GM21786 (cell line): ENCODE measurements around the gene FOXO3.

ENCODE experiments used
- ATAC-seq: cut with Tn5 transposase; IDR thresholded peaks from one replicate; pipeline ENCODE4 v1.9.1; 2021; ENCODE audit not compliant: unreplicated experiment

FOXO3 gene

DNA sequence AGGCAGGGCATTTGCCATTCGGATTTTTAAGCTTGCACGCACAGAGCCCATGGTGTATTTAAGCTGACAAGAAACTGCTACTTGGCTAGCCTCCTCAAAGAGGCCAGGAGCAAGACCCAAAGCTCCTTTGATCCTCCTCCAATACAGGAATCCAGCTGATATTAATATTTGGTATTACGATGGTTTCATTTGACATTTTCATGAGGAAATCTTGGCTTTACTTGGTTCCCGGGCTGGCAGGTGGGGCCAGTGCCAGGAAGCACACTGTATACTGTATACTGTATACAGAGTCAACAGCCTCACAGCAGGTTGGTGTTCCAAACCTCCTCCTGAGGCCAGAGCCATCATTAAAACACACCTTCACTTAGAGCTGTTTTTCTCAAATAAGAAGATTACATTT is 149.3 kb downstream of the FOXO3 start:
- no peak for ATAC-seq

- ATAC-seq = no peak
These were observed 149.8 kb downstream of the FOXO3 start for GRCh38 chr6:108710551-108710950.

DNA sequence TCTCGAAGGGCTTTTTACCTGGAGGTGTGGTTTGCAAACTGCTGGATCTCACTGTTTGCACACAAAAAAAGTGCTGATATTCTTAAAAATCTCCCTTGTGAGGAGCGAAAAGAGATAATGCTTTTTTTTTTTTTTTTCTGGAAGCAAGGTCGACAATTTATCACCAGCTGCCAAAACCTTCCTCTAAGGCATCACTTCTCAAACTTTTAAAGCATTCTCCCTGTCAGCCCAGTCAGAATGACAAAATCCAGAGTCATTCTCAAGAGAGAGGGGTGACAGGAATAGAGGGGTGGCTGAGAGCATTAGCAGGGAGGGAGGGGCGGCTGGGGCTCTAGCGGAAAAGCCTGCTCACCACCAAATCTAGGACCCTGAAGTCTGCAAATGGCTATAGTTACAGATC is 150.4 kb downstream of the FOXO3 start:
- ATAC-seq = no peak

- no peak for ATAC-seq
These were observed 151.1 kb downstream of the FOXO3 start for GRCh38 chr6:108711826-108712225.

GRCh38 chr6:108712946-108713345 is 152.2 kb downstream of the FOXO3 start:
- ATAC-seq = no peak

GRCh38 chr6:108714101-108714765 is 153.5 kb downstream of the FOXO3 start:
- ATAC-seq = no peak

- ATAC-seq = no peak
These were observed 154.2 kb downstream of the FOXO3 start for GRCh38 chr6:108714766-108715414.

DNA sequence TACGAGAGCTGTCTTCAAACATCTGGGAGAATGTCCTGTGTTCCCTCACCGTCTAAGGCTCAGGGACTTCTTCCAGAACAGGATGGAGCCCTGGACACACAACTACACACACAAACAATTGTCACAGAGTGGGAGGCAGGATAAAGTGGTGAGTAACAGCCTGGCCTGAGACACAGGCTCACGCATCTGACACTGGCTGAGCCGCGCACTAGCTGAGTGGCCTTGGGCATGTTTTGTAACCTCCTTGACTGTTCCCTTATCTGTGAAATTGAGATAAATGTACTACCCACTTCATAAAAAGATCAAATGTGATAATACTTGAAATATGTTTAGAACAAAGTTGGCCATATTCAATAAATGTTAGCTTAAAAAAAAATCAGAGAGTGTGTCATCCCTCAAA is 155.1 kb downstream of the FOXO3 start:
- ATAC-seq = no peak

DNA sequence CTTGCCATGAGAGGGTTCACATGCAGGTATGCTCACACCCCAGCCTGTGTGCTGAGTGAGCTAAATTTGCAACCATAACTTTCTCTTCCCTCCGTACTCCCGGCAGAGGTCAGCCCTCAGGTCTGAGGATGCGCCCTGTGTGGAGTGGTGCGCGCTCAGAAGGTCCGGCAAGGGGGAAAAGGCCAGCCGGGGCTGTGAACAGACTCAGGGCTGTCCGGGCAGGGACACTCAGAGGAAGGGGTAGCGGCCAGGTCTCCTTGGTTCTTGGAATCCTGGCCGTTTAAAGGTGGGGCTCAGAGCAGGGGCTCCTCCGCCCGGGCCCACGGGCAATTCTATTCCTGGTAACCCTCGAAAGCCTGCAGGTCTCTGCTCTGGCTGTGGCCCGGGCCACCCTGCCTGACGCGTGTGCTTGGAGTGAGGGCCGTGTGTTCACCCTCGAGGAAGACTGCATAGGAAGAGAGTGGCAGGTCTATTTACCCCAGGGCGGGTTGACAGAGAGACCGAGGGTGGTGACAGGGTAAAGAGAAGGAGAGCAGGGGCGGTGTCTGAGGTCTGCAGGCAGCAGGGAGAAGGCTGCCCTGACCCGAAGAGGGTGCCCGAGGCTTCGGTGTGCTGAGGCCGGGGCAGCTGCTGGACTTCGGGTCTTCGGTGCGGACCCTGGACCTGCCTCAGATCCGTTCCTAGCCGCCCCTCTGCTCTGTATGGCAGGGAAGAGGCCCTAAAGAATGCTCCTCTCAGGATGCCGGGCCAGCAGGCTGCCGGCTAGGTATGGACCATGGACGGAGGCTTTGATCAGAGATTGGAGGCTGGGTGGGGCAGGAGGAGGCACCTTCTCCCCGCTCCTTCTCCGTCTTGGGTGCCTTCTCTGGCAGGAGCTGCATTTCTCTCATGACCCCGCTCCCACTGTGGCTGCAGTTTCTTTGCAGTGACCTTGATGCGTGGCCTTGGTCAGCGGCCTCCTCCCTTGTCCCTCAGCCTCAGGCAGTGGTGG is 156.4 kb downstream of the FOXO3 start:
- no peak for ATAC-seq

DNA sequence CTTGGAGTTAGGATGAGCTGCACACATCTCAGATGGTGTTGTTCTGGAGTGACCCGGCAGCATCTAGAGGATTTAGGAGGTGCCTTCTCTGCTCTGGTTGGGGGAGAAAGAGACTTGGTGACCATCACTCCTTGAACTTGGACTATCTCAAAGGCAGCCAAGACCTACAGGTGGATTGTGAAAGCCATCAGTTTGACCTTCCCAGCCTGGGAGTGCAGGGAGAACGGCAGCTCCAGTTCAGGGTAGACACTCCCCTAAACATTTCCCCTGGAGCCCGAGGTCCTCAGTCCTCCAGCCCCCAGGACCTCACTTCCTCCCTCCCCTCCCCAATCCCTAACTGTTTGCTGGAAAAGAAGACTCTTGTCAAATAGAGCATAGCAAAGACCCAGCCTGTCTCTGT is 158.8 kb downstream of the FOXO3 start:
- no peak for ATAC-seq

- ATAC-seq = no peak
These were observed 160.1 kb downstream of the FOXO3 start for GRCh38 chr6:108720827-108721226.

DNA sequence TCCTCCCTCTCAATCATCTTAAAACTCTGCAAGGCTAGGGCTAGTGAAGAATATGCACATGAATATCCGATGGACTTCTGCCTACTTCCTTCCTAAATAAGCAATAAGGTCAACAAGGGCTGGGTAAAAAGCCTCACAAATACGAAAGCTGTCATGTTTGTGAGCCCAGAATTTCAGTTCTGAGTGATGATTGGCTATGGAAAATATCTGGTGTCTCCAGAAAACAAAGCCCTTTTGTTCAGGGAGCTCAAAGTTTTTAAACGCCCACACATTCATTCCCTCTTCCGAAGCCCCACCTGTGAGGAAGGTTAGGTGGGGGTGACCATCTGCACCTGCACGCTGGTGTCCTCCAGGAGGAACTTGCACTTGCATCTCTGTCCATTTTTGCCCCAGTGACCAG is 160.6 kb downstream of the FOXO3 start:
- ATAC-seq = no peak

DNA sequence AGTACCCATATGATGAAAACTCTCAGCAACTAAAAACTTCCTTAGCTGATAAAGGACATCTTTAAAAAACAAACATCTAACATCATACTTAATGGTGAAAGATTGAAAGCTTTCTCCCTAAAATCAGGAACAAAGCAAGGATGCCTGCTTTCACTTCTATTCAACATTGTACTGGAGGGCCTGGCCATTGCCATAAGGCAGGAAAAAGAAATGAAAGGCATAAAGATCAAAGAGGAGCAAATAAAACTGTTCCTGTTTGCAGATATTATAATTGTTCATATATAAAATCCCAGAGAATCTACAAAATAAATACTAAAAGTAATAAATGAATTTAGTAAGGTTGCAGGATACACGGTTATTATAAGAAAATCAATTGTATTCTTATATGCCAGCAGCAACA is 162.9 kb downstream of the FOXO3 start:
- ATAC-seq = no peak

DNA sequence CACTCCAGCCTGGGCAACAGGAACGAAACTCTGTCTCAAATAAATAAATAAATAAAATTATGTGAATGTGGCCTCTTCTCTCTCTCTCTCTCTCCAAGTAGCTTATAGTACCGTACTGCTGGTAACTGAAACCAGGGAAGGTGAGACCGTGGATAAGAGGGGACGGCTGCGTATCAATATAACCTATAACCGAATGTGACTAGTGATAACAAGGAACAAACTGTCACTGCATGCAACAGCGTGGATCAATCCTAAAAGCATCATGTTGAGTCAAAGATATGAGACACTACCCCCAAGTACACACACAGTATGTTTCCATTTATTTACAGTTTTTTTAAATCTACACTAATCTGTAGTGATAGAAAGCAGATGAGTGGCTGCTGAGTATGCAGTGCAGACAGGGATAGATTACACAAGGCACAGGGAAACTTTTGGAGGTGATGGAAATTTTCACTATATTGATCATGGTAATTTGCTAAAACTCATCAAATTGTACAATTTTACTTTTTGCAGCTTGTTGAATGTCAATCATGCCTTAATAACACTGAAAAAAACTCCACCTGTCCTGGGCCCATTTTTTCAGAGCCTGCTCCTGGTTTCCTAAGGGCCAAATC is 166.1 kb downstream of the FOXO3 start:
- no peak for ATAC-seq

- no peak for ATAC-seq
These were observed 167.4 kb downstream of the FOXO3 start for GRCh38 chr6:108727966-108728730.

DNA sequence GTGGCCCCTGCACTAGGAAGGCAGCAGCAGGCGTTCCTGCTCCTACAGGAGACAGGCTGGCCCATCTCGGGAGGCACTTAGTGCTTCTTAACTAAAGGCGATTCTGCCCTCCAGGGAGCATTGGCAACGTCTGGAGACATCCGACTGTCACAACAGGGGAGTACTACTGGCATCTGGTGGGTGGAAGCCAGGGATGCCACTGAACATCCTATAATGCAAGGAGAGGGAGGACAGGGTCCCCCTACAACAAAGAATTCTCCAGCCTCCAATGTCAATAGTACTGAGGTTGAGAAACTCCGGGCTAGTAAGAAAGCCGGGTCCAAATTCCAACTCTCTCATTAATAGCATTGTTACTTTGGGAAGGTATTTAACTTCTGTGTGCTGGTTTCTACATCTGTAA is 168.1 kb downstream of the FOXO3 start:
- no peak for ATAC-seq

DNA sequence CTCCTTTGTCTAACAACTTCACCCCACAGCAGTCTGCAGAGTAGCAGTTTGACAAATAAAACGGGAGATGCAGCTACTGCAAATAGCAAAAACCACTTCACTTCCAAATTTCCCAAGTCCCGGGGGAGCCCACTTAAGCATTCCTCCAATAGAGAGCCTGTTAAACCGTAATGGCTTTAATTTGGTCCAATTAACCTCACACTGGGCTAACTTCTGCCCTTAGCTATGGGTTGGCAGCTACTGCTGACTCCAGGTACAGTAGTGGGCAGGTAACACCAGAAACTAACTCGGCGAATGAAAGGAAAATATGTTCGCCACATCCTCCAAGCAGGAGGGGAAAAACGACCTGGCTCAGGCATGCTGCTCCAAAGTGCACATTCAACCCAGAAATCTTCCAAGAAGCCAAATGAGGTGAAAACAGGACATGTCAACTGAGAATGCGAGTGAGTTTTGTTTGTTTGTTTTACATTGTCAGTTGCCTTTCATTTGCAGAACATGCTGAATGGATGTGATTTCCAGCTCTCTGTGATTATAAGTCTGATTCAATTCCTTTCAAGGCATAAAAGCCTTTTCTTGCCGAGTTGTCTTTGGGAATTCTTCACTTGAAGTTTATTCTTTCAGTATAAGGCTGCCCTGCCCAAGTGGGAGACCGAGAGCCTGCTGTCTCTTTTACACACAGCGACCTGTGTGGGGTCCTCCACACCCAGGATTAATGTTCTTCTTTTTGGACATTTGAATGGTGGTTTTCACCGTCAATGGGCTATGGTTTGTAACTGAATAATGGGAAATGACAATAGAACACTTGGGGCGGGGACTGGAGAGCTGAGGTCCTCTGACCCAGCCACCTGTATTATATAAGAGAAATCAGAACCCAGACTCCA is 170.2 kb downstream of the FOXO3 start:
- no peak for ATAC-seq

GRCh38 chr6:108732091-108732870 is 171.6 kb downstream of the FOXO3 start:
- ATAC-seq = no peak

GRCh38 chr6:108733051-108733450 is 172.3 kb downstream of the FOXO3 start:
- no peak for ATAC-seq
